Endothelial cell of umbilical vein (primary cell): ENCODE results near the gene RAB3GAP2. TPM values are rescaled to one million over a fixed set of nuclear protein-coding genes. Genes with fewer than 3 reads are reported as not detected.

Source experiments
- BruUV-seq: library from RNA; stranded (reverse); fragments of 400-500 nt; replicated peaks from 2 replicates; lab custom pipeline; 2021; lab: Mats Ljungman, UMichigan
- CTCF ChIA-PET: fragments of 300-600, 350-600 bp; sonication (Branson Sonifier 250); formaldehyde crosslinking; loops from one replicate; lab custom pipeline; 2021; ENCODE audit warnings: antibody characterized with exemption, inconsistent platforms; lab: Charles Lee
- POLR2A ChIA-PET: fragments of 300-600, 350-600 bp; sonication (Branson Sonifier 250); formaldehyde crosslinking; loops from one replicate; lab custom pipeline; 2021; ENCODE audit warnings: antibody characterized with exemption, inconsistent platforms; lab: Charles Lee
- DNase-seq: peaks from one replicate; pipeline ENCODE4 v3.0.0-alpha.2; 2011; ENCODE audit warnings: low read depth, low spot score
- FAIRE-seq: peaks from 2 replicates; lab custom pipeline; 2011; peaks lifted over from hg19 to GRCh38; lab: Jason Lieb, UNC
- H2AFZ ChIP-seq: 2 replicates; pipeline ENCODE4 v1.6.0; 2012; ENCODE audit warnings: low read depth, low read length, control low read depth, inconsistent platforms
- H3K27ac ChIP-seq: 2 replicates; pipeline ENCODE4 v1.5.1; 2011; ENCODE audit warnings: low read depth, mild to moderate bottlenecking, control low read depth, low read length, moderate library complexity; ENCODE audit not compliant: insufficient read depth
- H3K27me3 ChIP-seq, 2 experiments: 2 replicates each; pipeline versions ENCODE4 v1.6.0 to v1.6.1; 2011; ENCODE audit warnings: low read length in 2 of 2, mixed read lengths in 1 of 2; ENCODE audit not compliant: control insufficient read depth in 2 of 2, insufficient read depth in 2 of 2
- H3K36me3 ChIP-seq, 2 experiments: 2 replicates in 1 of 2; 3 replicates in 1 of 2; pipeline ENCODE4 v1.5.1; 2011; ENCODE audit warnings: low read length in 2 of 2, mild to moderate bottlenecking in 1 of 2, moderate library complexity in 1 of 2; ENCODE audit not compliant: control insufficient read depth in 2 of 2, insufficient read depth in 2 of 2; ENCODE audit errors: extremely low read depth in 1 of 2
- H3K4me1 ChIP-seq: 3 replicates; pipeline ENCODE4 v1.5.1; 2011; ENCODE audit warnings: mild to moderate bottlenecking, low read length; ENCODE audit not compliant: control insufficient read depth, insufficient read depth; ENCODE audit errors: extremely low read depth
- H3K4me2 ChIP-seq: 2 replicates; pipeline ENCODE4 v1.6.1; 2011; ENCODE audit warnings: low read length, control low read depth, mixed read lengths; ENCODE audit not compliant: insufficient read depth
- H3K4me3 ChIP-seq, 3 experiments: fragments of 200-600 bp in 1 of 3; sonication (generic), shearing (Covaris generic) in 1 of 3; replicated peaks in 1 of 3; 2 replicates each; pipeline ENCODE4 v1.5.1; 2011 to 2016; ENCODE audit warnings: control low read depth in 3 of 3, low read length in 3 of 3, mild to moderate bottlenecking in 2 of 3, inconsistent platforms in 1 of 3, low read depth in 1 of 3, moderate library complexity in 1 of 3; ENCODE audit not compliant: insufficient read depth in 1 of 3
- H3K79me2 ChIP-seq: 2 replicates; pipeline ENCODE4 v1.6.0; 2012; ENCODE audit warnings: low read length, inconsistent platforms; ENCODE audit not compliant: control insufficient read depth, insufficient read depth
- H3K9ac ChIP-seq: replicated peaks from 2 replicates; pipeline ENCODE3; 2011; ENCODE audit warnings: low read length, control low read depth; ENCODE audit not compliant: insufficient read depth; ENCODE audit errors: extremely low read depth
- H3K9me1 ChIP-seq: replicated peaks from 3 replicates; pipeline ENCODE4 v1.6.0; 2011; ENCODE audit warnings: mild to moderate bottlenecking, low read length; ENCODE audit not compliant: control insufficient read depth, insufficient read depth; ENCODE audit errors: extremely low read depth
- H3K9me3 ChIP-seq: replicated peaks from 2 replicates; pipeline ENCODE4 v1.5.1; 2012; ENCODE audit warnings: low read length, inconsistent platforms; ENCODE audit not compliant: control insufficient read depth, insufficient read depth
- H4K20me1 ChIP-seq: replicated peaks from 2 replicates; pipeline ENCODE3; 2011; ENCODE audit warnings: mild to moderate bottlenecking, low read length; ENCODE audit not compliant: control insufficient read depth, insufficient read depth; ENCODE audit errors: extremely low read depth
- CTCF ChIP-seq, 2 donors: IDR thresholded peaks; 1 replicate in 1 of 2; 2 replicates in 1 of 2; pipeline ENCODE4 v1.5.1; 2011; ENCODE audit warnings: low read length in 2 of 2, mild to moderate bottlenecking in 2 of 2, moderate library complexity in 2 of 2, control low read depth in 1 of 2, inconsistent platforms in 1 of 2, low read depth in 1 of 2; ENCODE audit not compliant: insufficient read depth in 1 of 2; ENCODE audit errors: extremely low read depth in 1 of 2
- EZH2 ChIP-seq: IDR thresholded peaks from 2 replicates; pipeline ENCODE4 v1.6.1; 2012; ENCODE audit warnings: borderline replicate concordance, low read depth, mild to moderate bottlenecking, moderate library complexity, low read length, inconsistent platforms; ENCODE audit not compliant: severe bottlenecking
- FOS ChIP-seq: IDR thresholded peaks from 2 replicates; pipeline ENCODE4 v1.6.1; 2011; ENCODE audit warnings: mild to moderate bottlenecking, low read length, moderate library complexity, borderline replicate concordance; ENCODE audit not compliant: insufficient read depth
- GATA2 ChIP-seq: IDR thresholded peaks from 2 replicates; pipeline ENCODE4 v1.7.0; 2011; ENCODE audit warnings: low read depth, mild to moderate bottlenecking, moderate library complexity, mixed read lengths, low read length; ENCODE audit not compliant: insufficient read length, insufficient read depth
- JUN ChIP-seq: IDR thresholded peaks from 2 replicates; pipeline ENCODE4 v1.6.1; 2011; ENCODE audit warnings: borderline replicate concordance, low read depth; ENCODE audit not compliant: insufficient read length, insufficient read depth
- MAX ChIP-seq: IDR thresholded peaks from 2 replicates; pipeline ENCODE4 v1.6.1; 2011; ENCODE audit not compliant: insufficient read depth, insufficient read length
- MYC ChIP-seq: IDR thresholded peaks from one replicate; pipeline ENCODE4 v1.6.1; 2011; ENCODE audit warnings: mild to moderate bottlenecking, low read depth, low read length
- POLR2A ChIP-seq: IDR thresholded peaks from 2 replicates; pipeline ENCODE4 v1.6.1; 2012; ENCODE audit warnings: low read depth, mild to moderate bottlenecking, control low read depth, low read length
- POLR2AphosphoS5 ChIP-seq: IDR thresholded peaks from 2 replicates; pipeline ENCODE4 v1.6.1; 2012; ENCODE audit warnings: low read depth, mild to moderate bottlenecking, control low read depth, low read length, moderate library complexity; ENCODE audit not compliant: insufficient read depth
- dilution Hi-C: fragments of 300-500 bp; cut with MboI; formaldehyde crosslinking; loops from one replicate; pipeline ENCODE4 v1.15.0; 2019; ENCODE audit warnings: low sequenced_read_pairs; ENCODE audit not compliant: extremely low pct_ligation_motif_present
- intact Hi-C: fragments of 100-400 bp; cut with micrococcal nuclease; formaldehyde crosslinking; loops from one replicate; pipeline ENCODE4 v1.10.0; 2022
- polyA plus RNA-seq, 4 experiments: library from polyadenylated mRNA; depleted of rRNA in 3 of 4; stranded (reverse) in 3 of 4; unstranded in 1 of 4; fragments of >200 nt; gene quantifications; 2 replicates each; pipeline versions ENCODE4 v1.2.1 to v1.2.3, GENCODE V29; 2011 to 2012; ENCODE audit warnings: missing spikeins in 1 of 4
- total RNA-seq: library from RNA; stranded (reverse); gene quantifications from 2 replicates; pipeline ENCODE4 v1.2.3, GENCODE V29; 2021

The RAB3GAP2 gene
- total and polyA plus RNA-seq, 2 donors (not counting 3 experiments of a cell fraction or from before 2014, with no cell fraction given): 11.1 to 37.4 TPM

GRCh38 chr1:220250681-220251080 is 21.6 kb downstream of the RAB3GAP2 start:
- TF ChIP-seq GATA2 (no peak), EZH2 (no peak), CTCF (IDR thresholded peaks at IDR 0.05; ENCODE audit: extremely low read depth in 1 of 2, insufficient read depth in 1 of 2, low read depth in 1 of 2, low read length in 2 of 2) (no peak), JUN (no peak), POLR2AphosphoS5 (no peak), POLR2A (no peak), FOS (no peak), MAX (no peak), MYC (no peak)
- H3K27ac ChIP-seq: no peak overlapping the region
- DNase-seq (peak; percentile 3), FAIRE-seq (no peak)
- no peaks in the 10 kb centered on the region for H3K27me3 ChIP-seq
- intact Hi-C loops: no loop called here
- H3K9ac ChIP-seq: no peak overlapping the region
- ChIA-PET CTCF (interaction anchor here (1.7 kb wide), 1 partner anchor 260 kb away, joined by 3 read pairs; no protein-coding TSS in a partner anchor), POLR2A (no interaction called here)
- H2AFZ ChIP-seq: no peak overlapping the region
- peaks cover 24% of the 10 kb centered on the region for H3K79me2 ChIP-seq
- BruUV-seq: no TSS peak
- no peaks in the 10 kb centered on the region for H3K9me1 ChIP-seq
- H3K4me1 ChIP-seq: peaks cover 5% of the 10 kb centered on the region
- H3K9me3 ChIP-seq: peaks cover 8% of the 10 kb centered on the region
- H3K36me3 ChIP-seq: peaks cover 0 to 11% of the 10 kb centered on the region in 2 experiments
- H3K4me3 ChIP-seq: no peak overlapping the region
- no peaks in the 10 kb centered on the region for H4K20me1 ChIP-seq
- dilution Hi-C loops: no loop called here
- H3K4me2 ChIP-seq: no peak overlapping the region
